NB4 (cell line): ENCODE results near the gene DECR2.

ENCODE experiments used
- DNase-seq: peaks from one replicate; pipeline ENCODE4 v3.0.0; 2010; ENCODE audit warnings: low read depth
- H3K4me3 ChIP-seq: one replicate; pipeline ENCODE4 v1.5.1; 2011; ENCODE audit warnings: mild to moderate bottlenecking, low read depth, low read length, moderate library complexity
- MYC ChIP-seq: IDR thresholded peaks from 2 replicates; pipeline ENCODE4 v1.6.1; 2011; ENCODE audit warnings: low read depth, low read length
- POLR2A ChIP-seq: IDR thresholded peaks from 2 replicates; pipeline ENCODE4 v1.6.1; 2011; ENCODE audit warnings: mild to moderate bottlenecking; ENCODE audit not compliant: insufficient read length; ENCODE audit errors: extremely low read depth
- TF ChIP-seq, protein P1 (sequence below): IDR thresholded peaks from 2 replicates; pipeline ENCODE4 v1.6.1; 2011; ENCODE audit warnings: low read depth, low read length
- TF ChIP-seq, protein P2 (sequence below): IDR thresholded peaks from one replicate; pipeline ENCODE4 v1.5.1; 2012; ENCODE audit warnings: low read depth, low read length

The DECR2 gene

DNA sequence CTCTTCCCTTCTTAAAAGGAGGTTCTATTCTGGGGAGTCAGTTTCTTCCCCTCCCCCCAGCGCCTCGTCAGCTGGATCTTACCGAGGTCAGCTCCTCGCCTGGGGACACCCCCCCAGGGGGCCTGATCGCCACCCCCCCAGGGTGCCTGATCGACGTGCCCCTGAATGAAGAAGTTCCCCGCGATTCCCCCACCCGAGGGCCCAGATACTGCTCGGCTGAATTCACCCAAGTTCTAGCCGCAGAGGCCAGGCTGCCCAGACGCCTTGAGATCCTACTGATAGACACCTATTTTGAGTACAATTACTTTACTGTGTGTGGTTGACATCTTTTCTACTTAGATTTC, 25.2 kb downstream of the DECR2 start:
- H3K4me3 ChIP-seq = no peak overlapping the region
- DNase-seq = no peak
- TF ChIP-seq MYC = no peak
- TF ChIP-seq, protein P1, sequence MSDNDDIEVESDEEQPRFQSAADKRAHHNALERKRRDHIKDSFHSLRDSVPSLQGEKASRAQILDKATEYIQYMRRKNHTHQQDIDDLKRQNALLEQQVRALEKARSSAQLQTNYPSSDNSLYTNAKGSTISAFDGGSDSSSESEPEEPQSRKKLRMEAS = no peak
- TF ChIP-seq, protein P2, sequence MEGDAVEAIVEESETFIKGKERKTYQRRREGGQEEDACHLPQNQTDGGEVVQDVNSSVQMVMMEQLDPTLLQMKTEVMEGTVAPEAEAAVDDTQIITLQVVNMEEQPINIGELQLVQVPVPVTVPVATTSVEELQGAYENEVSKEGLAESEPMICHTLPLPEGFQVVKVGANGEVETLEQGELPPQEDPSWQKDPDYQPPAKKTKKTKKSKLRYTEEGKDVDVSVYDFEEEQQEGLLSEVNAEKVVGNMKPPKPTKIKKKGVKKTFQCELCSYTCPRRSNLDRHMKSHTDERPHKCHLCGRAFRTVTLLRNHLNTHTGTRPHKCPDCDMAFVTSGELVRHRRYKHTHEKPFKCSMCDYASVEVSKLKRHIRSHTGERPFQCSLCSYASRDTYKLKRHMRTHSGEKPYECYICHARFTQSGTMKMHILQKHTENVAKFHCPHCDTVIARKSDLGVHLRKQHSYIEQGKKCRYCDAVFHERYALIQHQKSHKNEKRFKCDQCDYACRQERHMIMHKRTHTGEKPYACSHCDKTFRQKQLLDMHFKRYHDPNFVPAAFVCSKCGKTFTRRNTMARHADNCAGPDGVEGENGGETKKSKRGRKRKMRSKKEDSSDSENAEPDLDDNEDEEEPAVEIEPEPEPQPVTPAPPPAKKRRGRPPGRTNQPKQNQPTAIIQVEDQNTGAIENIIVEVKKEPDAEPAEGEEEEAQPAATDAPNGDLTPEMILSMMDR = no peak
- TF ChIP-seq POLR2A = no peak

DNA sequence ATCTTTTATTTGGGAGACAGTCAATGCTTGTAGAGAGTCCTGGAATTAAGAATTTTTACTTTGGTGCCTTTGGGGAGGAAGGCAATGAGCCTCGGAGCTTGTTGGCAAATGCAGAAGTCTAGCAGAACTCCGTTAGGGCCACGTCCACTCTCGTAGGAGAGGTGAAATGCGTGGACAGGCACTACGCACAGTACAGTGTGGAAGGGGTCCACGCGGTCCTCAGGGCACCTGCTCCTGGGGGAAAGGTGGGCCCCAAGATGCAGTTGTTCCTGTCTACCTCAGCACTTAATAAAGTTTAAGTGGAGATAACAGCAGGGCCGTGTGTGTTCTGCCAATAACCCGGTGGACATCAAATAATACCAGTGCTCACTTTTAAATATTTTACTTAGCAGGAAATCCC, 25.6 kb downstream of the DECR2 start:
- TF ChIP-seq, protein P2 = no peak
- TF ChIP-seq POLR2A (no peak), MYC (no peak)
- TF ChIP-seq, protein P1 = no peak
- DNase-seq = no peak
- H3K4me3 ChIP-seq = no peak overlapping the region

DNA sequence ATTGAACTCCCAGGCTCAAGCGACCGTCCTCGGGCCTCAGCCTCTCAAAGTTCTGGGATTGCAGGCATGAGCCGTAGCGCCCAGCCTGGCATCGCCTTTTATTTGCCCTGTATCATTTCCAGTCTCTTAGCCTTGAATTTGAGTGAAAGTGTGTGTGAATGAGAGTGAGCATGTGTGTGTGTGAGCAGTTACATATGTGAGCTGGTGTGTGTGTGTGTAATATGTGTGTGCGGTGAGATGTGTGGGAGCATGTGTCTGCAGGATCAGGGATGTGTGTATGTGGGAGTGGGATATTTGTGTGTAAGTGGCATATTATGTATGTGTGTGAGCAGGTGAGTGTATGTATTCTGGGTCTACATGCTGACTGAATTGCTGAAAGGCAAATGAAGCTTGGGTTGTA, 29.2 kb downstream of the DECR2 start:
- TF ChIP-seq, protein P1 = no peak
- no peak for TF ChIP-seq POLR2A
- TF ChIP-seq, protein P2 = no peak
- no peak for TF ChIP-seq MYC
- no peak for DNase-seq
- no peak overlapping the region for H3K4me3 ChIP-seq

- TF ChIP-seq, protein P1 = no peak
- TF ChIP-seq, protein P2 = no peak
- no peak for TF ChIP-seq POLR2A
- TF ChIP-seq MYC = no peak
- no peak for DNase-seq
- no peak overlapping the region for H3K4me3 ChIP-seq
Observed at GRCh38 chr16:440627-441026, 38.9 kb downstream of the DECR2 start.

DNA sequence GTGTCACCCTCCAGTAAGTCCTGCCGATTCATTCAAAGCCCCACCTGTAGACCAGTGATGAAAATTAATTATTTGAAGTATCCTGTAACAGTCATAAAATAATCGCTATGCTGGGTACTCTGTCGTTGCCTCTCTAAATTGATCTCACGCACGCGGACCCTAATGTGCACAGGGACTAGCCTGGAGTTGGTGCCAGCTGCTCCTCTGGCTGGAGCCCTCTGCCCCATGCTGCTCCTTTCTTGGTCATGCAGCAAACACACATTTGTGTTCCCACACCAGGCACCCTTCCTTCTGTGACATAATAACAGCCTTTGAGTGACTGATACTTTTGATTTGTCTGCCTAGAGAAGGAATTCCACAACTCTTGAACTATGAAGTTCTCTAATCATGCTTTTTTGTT, 39.8 kb downstream of the DECR2 start:
- TF ChIP-seq, protein P2 = no peak
- TF ChIP-seq, protein P1 = no peak
- TF ChIP-seq POLR2A (no peak), MYC (no peak)
- no peak overlapping the region for H3K4me3 ChIP-seq
- DNase-seq = no peak

DNA sequence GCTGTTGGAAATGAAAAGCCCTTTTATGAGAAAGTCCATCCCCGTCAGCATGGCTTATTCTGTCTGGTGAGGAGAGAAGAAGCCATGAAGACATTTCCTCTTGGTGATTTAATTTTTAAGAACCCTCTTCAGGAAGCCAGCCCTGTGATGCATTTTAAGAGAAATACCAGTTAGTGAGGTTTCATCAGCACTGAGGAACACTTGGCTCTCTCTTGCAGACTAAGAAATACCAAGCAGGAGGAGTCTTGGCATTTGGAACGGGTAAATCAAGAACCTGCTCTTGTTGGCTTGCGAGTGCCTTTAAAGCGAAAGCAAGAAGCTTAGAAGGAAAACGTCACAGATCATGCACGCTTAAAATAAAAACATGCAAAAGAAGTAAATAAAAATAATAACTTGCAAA, 41.3 kb downstream of the DECR2 start:
- no peak overlapping the region for H3K4me3 ChIP-seq
- TF ChIP-seq, protein P2 = no peak
- TF ChIP-seq, protein P1 = no peak
- TF ChIP-seq POLR2A = no peak
- no peak for TF ChIP-seq MYC
- DNase-seq = no peak
